Small intestine (tissue), 16 donors: Measurements from ENCODE around the gene RAMACL. TPM values are rescaled to one million over a fixed set of nuclear protein-coding genes. Genes with fewer than 3 reads are reported as not detected.
A peak's percentile ranks its signal among the peaks of the same experiment; 100 is the strongest.
"Not testable (repeated sequence)": the region's sequence is repeated elsewhere in the genome, so short reads cannot be mapped to it uniquely, and the experiment has no call there.

Source experiments
- DNase-seq, 2 donors: peaks; one replicate each; pipeline versions ENCODE4 v3.0.0 to v3.0.0-alpha.2; 2013
- FAIRE-seq: peaks from 2 replicates; lab custom pipeline; 2012; peaks lifted over from hg19 to GRCh38; lab: Jason Lieb, UNC
- H3K27ac ChIP-seq, 3 donors: one replicate each; pipeline ENCODE4 v1.5.1; 2013; ENCODE audit warnings: low read length in 2 of 3, mild to moderate bottlenecking in 2 of 3, control low read depth in 1 of 3, inconsistent platforms in 1 of 3, low read depth in 1 of 3, moderate library complexity in 1 of 3
- H3K27me3 ChIP-seq, 3 donors: one replicate each; pipeline ENCODE4 v1.6.1; 2013; ENCODE audit warnings: low read length in 3 of 3, inconsistent platforms in 1 of 3; ENCODE audit not compliant: control insufficient read depth in 3 of 3, insufficient read depth in 3 of 3
- H3K36me3 ChIP-seq, 3 donors: one replicate each; pipeline ENCODE4 v1.6.1; 2013; ENCODE audit warnings: low read length in 3 of 3, inconsistent platforms in 1 of 3, low read depth in 1 of 3, mild to moderate bottlenecking in 1 of 3, moderate library complexity in 1 of 3; ENCODE audit not compliant: control insufficient read depth in 3 of 3, insufficient read depth in 2 of 3
- H3K4me1 ChIP-seq, 3 donors: one replicate each; pipeline ENCODE4 v1.6.1; 2013; ENCODE audit warnings: low read length in 2 of 3, inconsistent platforms in 1 of 3, low read depth in 1 of 3, mild to moderate bottlenecking in 1 of 3, moderate library complexity in 1 of 3; ENCODE audit not compliant: control insufficient read depth in 3 of 3, insufficient read depth in 2 of 3
- H3K4me3 ChIP-seq, 3 donors: one replicate each; pipeline ENCODE4 v1.5.1; 2013; ENCODE audit warnings: low read length in 3 of 3, control low read depth in 1 of 3, inconsistent platforms in 1 of 3, low read depth in 1 of 3, mild to moderate bottlenecking in 1 of 3, moderate library complexity in 1 of 3
- H3K9me3 ChIP-seq, 2 donors: one replicate each; pipeline ENCODE4 v1.6.1; 2013; ENCODE audit warnings: low read depth in 1 of 2, low read length in 1 of 2; ENCODE audit not compliant: control insufficient read depth in 2 of 2, insufficient read depth in 1 of 2
- WGBS, 3 donors: extraction: QIAGEN DNeasy Blood & Tissue Kit; methylation state at CpG; one replicate each; pipeline ENCODE4 v1.1.7; 2013; 5-methylcytosine and 5-hydroxymethylcytosine counted together
- long read RNA-seq, 10 donors: transcript quantifications; one replicate each; lab custom pipeline, GENCODE V29; 2026
- polyA plus RNA-seq, 4 donors: library from polyadenylated mRNA; stranded (reverse) in 3 of 4; unstranded in 1 of 4; fragments of 200-250 nt in 3 of 4; fragments of 120-200 nt in 1 of 4; gene quantifications; one replicate each; pipeline versions ENCODE4 v1.2.1 to v1.2.3, GENCODE V29; 2013
- donor health status: healthy with polysubstance abuse.
- donor health status: control.
- donor health status: control.
- donor health status: Bipolar disorder and iron deficiency.
- donor health status: healthy.

The RAMACL gene
- under 1 TPM in 2 of 4 donors, not detected in 2; 0.16 to 0.24 TPM for polyA plus RNA-seq
- long read RNA-seq, donor 1, transcript RAMACL-201 (1 exons, 1,991 nt): major isoform, 51 of 51 reads
- long read RNA-seq, donor 1, partial matches to known transcripts: 0 of 51 reads
- long read RNA-seq, donor 1, other reads (novel, unspliced or antisense): 0 of 51 reads
- long read RNA-seq, donor 2, transcript RAMACL-201 (1 exons, 1,991 nt): major isoform, 10 of 10 reads
- long read RNA-seq, donor 2, partial matches to known transcripts: 0 of 10 reads
- long read RNA-seq, donor 2, other reads (novel, unspliced or antisense): 0 of 10 reads
- long read RNA-seq, donor 3, transcript RAMACL-201 (1 exons, 1,991 nt): major isoform, 26 of 26 reads
- long read RNA-seq, donor 3, partial matches to known transcripts: 0 of 26 reads
- long read RNA-seq, donor 3, other reads (novel, unspliced or antisense): 0 of 26 reads
- long read RNA-seq, donor 4, partial matches to known transcripts: 0 of 1 reads
- long read RNA-seq, donor 4, other reads (novel, unspliced or antisense): 0 of 1 reads
- long read RNA-seq, donor 5, partial matches to known transcripts: 0 of 4 reads
- long read RNA-seq, donor 5, other reads (novel, unspliced or antisense): 0 of 4 reads
- long read RNA-seq, donor 6, transcript RAMACL-201 (1 exons, 1,991 nt): major isoform, 12 of 12 reads
- long read RNA-seq, donor 6, partial matches to known transcripts: 0 of 12 reads
- long read RNA-seq, donor 6, other reads (novel, unspliced or antisense): 0 of 12 reads
- long read RNA-seq, donor 7, transcript RAMACL-201 (1 exons, 1,991 nt): major isoform, 29 of 29 reads
- long read RNA-seq, donor 7, partial matches to known transcripts: 0 of 29 reads
- long read RNA-seq, donor 7, other reads (novel, unspliced or antisense): 0 of 29 reads
- long read RNA-seq, donor 8, partial matches to known transcripts: 0 of 2 reads
- long read RNA-seq, donor 8, other reads (novel, unspliced or antisense): 0 of 2 reads
- long read RNA-seq, donor 9, transcript RAMACL-201 (1 exons, 1,991 nt): major isoform, 8 of 8 reads
- long read RNA-seq, donor 9, partial matches to known transcripts: 0 of 8 reads
- long read RNA-seq, donor 9, other reads (novel, unspliced or antisense): 0 of 8 reads
- long read RNA-seq, donor 10, transcript RAMACL-201 (1 exons, 1,991 nt): major isoform, 26 of 26 reads
- long read RNA-seq, donor 10, partial matches to known transcripts: 0 of 26 reads
- long read RNA-seq, donor 10, other reads (novel, unspliced or antisense): 0 of 26 reads

GRCh38 chr6:166586424-166587156 is at the start of gene RAMACL:
RAMACL (minus strand) TSS chr6:166586678; CDS start chr6:166586477, 201 bp downstream.
- WGBS, 3 donors: 95 to 97% (median 96%) methylated on average over 9 of the region's 9 CpGs
- no peaks in the 10 kb centered on the region for H3K9me3 ChIP-seq
- H3K4me1 ChIP-seq: peaks cover 0 to 3% (median 0%) of the 10 kb centered on the region in 3 donors
- no peaks in the 10 kb centered on the region for H3K27me3 ChIP-seq
- FAIRE-seq (no peak), DNase-seq (peak; percentile 59 to 69)
- no peak within 1 kb of the TSS for H3K4me3 ChIP-seq
- H3K27ac ChIP-seq: no peak within 1 kb of the TSS
- H3K36me3 ChIP-seq: no peaks in the 10 kb centered on the region

GRCh38 chr6:166635013-166635970 is 48.8 kb upstream of the RAMACL start:
- Histone ChIP-seq H3K27me3 (peaks cover 0 to 25% (median 2%) of the 10 kb centered on the region in 3 donors), H3K9me3 (no peaks in the 10 kb centered on the region), H3K4me1 (no peaks in the 10 kb centered on the region), H3K4me3 (no peak overlapping the region), H3K27ac (no peak overlapping the region), H3K36me3 (no peaks in the 10 kb centered on the region)
- DNase-seq (no peak), FAIRE-seq (no peak)
- WGBS, 3 donors: 84 to 91% (median 90%) methylated on average over 20 of the region's 20 CpGs

GRCh38 chr6:166634581-166634980 is 48.1 kb upstream of the RAMACL start:
- peaks cover 0 to 30% (median 2%) of the 10 kb centered on the region in 3 donors for H3K27me3 ChIP-seq
- WGBS, 3 donors: 80 to 90% (median 88%) methylated on average over 4 of the region's 4 CpGs
- H3K36me3 ChIP-seq, H3K4me1 ChIP-seq, H3K4me3 ChIP-seq, FAIRE-seq, DNase-seq, H3K9me3 ChIP-seq, H3K27ac ChIP-seq: not testable (repeated sequence)

- no peak for FAIRE-seq
These were observed 47.5 kb upstream of the RAMACL start for GRCh38 chr6:166633732-166634535.

GRCh38 chr6:166632731-166633130 is 46.3 kb upstream of the RAMACL start:
- FAIRE-seq (no peak), DNase-seq (no peak)
- no peaks in the 10 kb centered on the region for H3K9me3 ChIP-seq
- H3K4me1 ChIP-seq: peaks cover 0 to 10% (median 3%) of the 10 kb centered on the region in 3 donors
- no peak overlapping the region for H3K27ac ChIP-seq
- no peaks in the 10 kb centered on the region for H3K36me3 ChIP-seq
- peaks cover 0 to 32% (median 0%) of the 10 kb centered on the region in 3 donors for H3K27me3 ChIP-seq
- H3K4me3 ChIP-seq: no peak overlapping the region
- WGBS, 3 donors: 90 to 94% (median 93%) methylated on average over 11 of the region's 11 CpGs

More at GRCh38 chr6:166633732-166634535, 47.5 kb upstream of the RAMACL start:
- H3K27me3 ChIP-seq: peaks cover 0 to 30% (median 2%) of the 10 kb centered on the region in 3 donors
- no peak overlapping the region for H3K27ac ChIP-seq
- 72 to 83% (median 79%) methylated on average over 26 of the region's 26 CpGs for WGBS, 3 donors
- peaks cover 0 to under 1% (median 0%) of the 10 kb centered on the region in 3 donors for H3K4me1 ChIP-seq
- no peaks in the 10 kb centered on the region for H3K9me3 ChIP-seq
- H3K36me3 ChIP-seq: no peaks in the 10 kb centered on the region
- H3K4me3 ChIP-seq: no peak overlapping the region
- DNase-seq: no peak

- no peak overlapping the region for H3K4me3 ChIP-seq
- H3K36me3 ChIP-seq: no peaks in the 10 kb centered on the region
- H3K27me3 ChIP-seq: peaks cover 0 to 44% (median 0%) of the 10 kb centered on the region in 3 donors
- DNase-seq (no peak), FAIRE-seq (no peak)
- H3K27ac ChIP-seq: no peak overlapping the region
- H3K4me1 ChIP-seq: peaks cover 0 to 16% (median 6%) of the 10 kb centered on the region in 3 donors
- WGBS, 3 donors: 72 to 82% (median 72%) methylated on average over 6 of the region's 6 CpGs
- H3K9me3 ChIP-seq: no peaks in the 10 kb centered on the region
These were observed 44.0 kb upstream of the RAMACL start for GRCh38 chr6:166630462-166630861.
